Glomerular endothelial cell (primary cell): ENCODE data around the gene ARRDC5. TPM values are rescaled to one million over a fixed set of nuclear protein-coding genes. Genes with fewer than 3 reads are reported as not detected.
"Not testable (repeated sequence)": the region's sequence is repeated elsewhere in the genome, so short reads cannot be mapped to it uniquely, and the experiment has no call there.

ENCODE experiments used
- DNase-seq: peaks from one replicate; pipeline ENCODE4 v3.0.0-alpha.2; 2011; ENCODE audit warnings: low read depth, low spot score; ENCODE audit errors: extremely low read depth
- total RNA-seq: library from RNA; depleted of rRNA; stranded (reverse); fragments of >200 nt; gene quantifications from 2 replicates; pipeline ENCODE4 v1.2.3, GENCODE V29; 2015

Gene ARRDC5
- total RNA-seq, 1 donor from 2014 or later = not detected

GRCh38 chr19:4910594-4911281 is 8.0 kb upstream of the ARRDC5 start:
- no peak for DNase-seq

- no peak for DNase-seq
Measured at GRCh38 chr19:4909897-4910593, 7.3 kb upstream of the ARRDC5 start.

GRCh38 chr19:4909156-4909896 is 6.6 kb upstream of the ARRDC5 start, which contains the start of gene UHRF1:
UHRF1 (plus strand) TSS chr19:4909501; CDS start chr19:4910886, 1,385 bp downstream.
- no peak for DNase-seq

GRCh38 chr19:4908781-4909155 is 6.1 kb upstream of the ARRDC5 start:
- DNase-seq = no peak

GRCh38 chr19:4908360-4908759 is 5.7 kb upstream of the ARRDC5 start:
- no peak for DNase-seq

GRCh38 chr19:4906963-4907362 is 4.3 kb upstream of the ARRDC5 start:
- DNase-seq = no peak

- DNase-seq = no peak
Measured at GRCh38 chr19:4904481-4904880, 1.8 kb upstream of the ARRDC5 start.

GRCh38 chr19:4900879-4901278 is 1.8 kb downstream of the ARRDC5 start:
- not testable (repeated sequence) for DNase-seq

- no peak for DNase-seq
Measured at GRCh38 chr19:4897146-4897545, 5.5 kb downstream of the ARRDC5 start.

- no peak for DNase-seq
Measured at GRCh38 chr19:4896372-4896771, 6.3 kb downstream of the ARRDC5 start.

GRCh38 chr19:4892962-4893361 is 9.7 kb downstream of the ARRDC5 start:
- not testable (repeated sequence) for DNase-seq

- no peak for DNase-seq
Measured at GRCh38 chr19:4891066-4891465, 11.6 kb downstream of the ARRDC5 start.

GRCh38 chr19:4889034-4889815 is 13.5 kb downstream of the ARRDC5 start:
- no peak for DNase-seq

GRCh38 chr19:4887803-4888202 is 14.9 kb downstream of the ARRDC5 start:
- not testable (repeated sequence) for DNase-seq

GRCh38 chr19:4884993-4885392 is 17.7 kb downstream of the ARRDC5 start:
- DNase-seq = not testable (repeated sequence)

- not testable (repeated sequence) for DNase-seq
Measured at GRCh38 chr19:4882874-4883273, 19.8 kb downstream of the ARRDC5 start.

- no peak for DNase-seq
Measured at GRCh38 chr19:4879041-4879440, 23.7 kb downstream of the ARRDC5 start.

- no peak for DNase-seq
Measured at GRCh38 chr19:4878491-4878968, 24.2 kb downstream of the ARRDC5 start.

- no peak for DNase-seq
Measured at GRCh38 chr19:4877753-4878490, 24.8 kb downstream of the ARRDC5 start.

GRCh38 chr19:4873930-4874329 is 28.8 kb downstream of the ARRDC5 start:
- no peak for DNase-seq
